HG02642 (cell line): ENCODE data around the gene TAX1BP1.
"Not testable (repeated sequence)": the region's sequence is repeated elsewhere in the genome, so short reads cannot be mapped to it uniquely, and the experiment has no call there.

ENCODE experiments used
- ATAC-seq: cut with Tn5 transposase; IDR thresholded peaks from one replicate; pipeline ENCODE4 v1.9.1; 2021; ENCODE audit warnings: mild to moderate bottlenecking; ENCODE audit not compliant: unreplicated experiment, poor library complexity

Gene TAX1BP1

GRCh38 chr7:27840760-27841364 lies 100.9 kb downstream of the TAX1BP1 start:
- no peak for ATAC-seq

- ATAC-seq, result no peak
These were observed 102.2 kb downstream of the TAX1BP1 start for GRCh38 chr7:27842094-27842692.

- ATAC-seq, result no peak
These were observed 102.9 kb downstream of the TAX1BP1 start for GRCh38 chr7:27842851-27843250.

- ATAC-seq, result no peak
These were observed 103.8 kb downstream of the TAX1BP1 start for GRCh38 chr7:27843584-27844305.

- ATAC-seq, result no peak
These were observed 106.4 kb downstream of the TAX1BP1 start for GRCh38 chr7:27846388-27846787.

GRCh38 chr7:27850531-27850930 lies 110.6 kb downstream of the TAX1BP1 start:
- no peak for ATAC-seq

- not testable (repeated sequence) for ATAC-seq
These were observed 116.9 kb downstream of the TAX1BP1 start for GRCh38 chr7:27856703-27857485.

GRCh38 chr7:27860800-27861199 lies 120.8 kb downstream of the TAX1BP1 start:
- ATAC-seq, result no peak

- ATAC-seq, result no peak
These were observed 121.8 kb downstream of the TAX1BP1 start for GRCh38 chr7:27861747-27862146.

- no peak for ATAC-seq
These were observed 123.9 kb downstream of the TAX1BP1 start for GRCh38 chr7:27863880-27864279.

- no peak for ATAC-seq
These were observed 126.3 kb downstream of the TAX1BP1 start for GRCh38 chr7:27866256-27866655.

- ATAC-seq, result no peak
These were observed 127.1 kb downstream of the TAX1BP1 start for GRCh38 chr7:27866828-27867672.

- ATAC-seq, result no peak
These were observed 128.2 kb downstream of the TAX1BP1 start for GRCh38 chr7:27868131-27868550.

GRCh38 chr7:27869056-27869455 lies 129.1 kb downstream of the TAX1BP1 start:
- ATAC-seq, result no peak

GRCh38 chr7:27870595-27870994 lies 130.6 kb downstream of the TAX1BP1 start:
- no peak for ATAC-seq

GRCh38 chr7:27871086-27871485 lies 131.1 kb downstream of the TAX1BP1 start:
- no peak for ATAC-seq

GRCh38 chr7:27871866-27872265 lies 131.9 kb downstream of the TAX1BP1 start:
- no peak for ATAC-seq

GRCh38 chr7:27872356-27873275 lies 132.7 kb downstream of the TAX1BP1 start:
- no peak for ATAC-seq
